ENCODE data around the gene TGFB2.

DNA sequence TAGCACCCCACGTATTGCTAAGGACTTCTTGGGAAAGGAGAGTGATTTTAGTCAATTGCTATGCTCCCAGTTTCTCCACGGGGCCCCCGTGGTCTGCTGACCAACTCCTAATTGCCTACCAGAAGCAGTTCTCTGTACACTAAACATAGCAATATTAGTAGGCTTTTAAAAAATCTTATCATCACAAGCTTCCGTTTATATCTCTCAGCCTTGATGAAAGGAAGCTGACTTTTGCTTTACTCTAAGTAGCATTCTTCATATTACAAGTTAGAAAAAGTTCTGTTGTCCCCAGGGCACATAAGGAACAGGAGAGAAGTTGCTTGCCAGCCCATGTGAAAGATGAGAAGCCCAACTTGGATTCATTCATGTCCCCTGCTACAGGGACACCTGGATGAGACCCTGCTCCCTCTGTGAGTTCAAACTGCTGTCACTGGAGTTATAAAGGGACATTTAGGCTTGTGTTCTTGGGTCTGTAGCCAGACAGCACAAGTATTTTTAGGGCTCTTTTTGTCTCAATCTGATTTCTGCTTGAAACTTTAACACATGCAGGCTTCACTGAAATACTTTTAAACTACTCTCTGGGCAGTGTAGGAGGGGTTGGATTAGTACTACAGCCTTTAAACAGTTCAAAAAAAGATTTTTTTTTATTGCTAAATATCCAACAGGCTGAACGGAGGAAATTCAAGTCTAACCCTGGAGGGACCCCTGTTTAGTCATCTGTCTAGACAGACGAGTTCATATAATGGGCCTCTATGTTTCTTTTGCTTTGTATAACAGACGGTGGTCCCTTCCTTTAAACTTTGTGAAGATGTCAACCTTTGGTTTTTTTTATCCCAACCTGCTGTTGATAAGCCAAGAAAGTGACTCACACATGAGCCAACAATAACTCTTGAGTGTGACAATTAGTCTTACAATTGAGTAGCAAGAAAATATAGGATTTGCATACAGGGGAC, 29.5 kb downstream of the TGFB2 start:
- TF ChIP-seq, protein P1, sequence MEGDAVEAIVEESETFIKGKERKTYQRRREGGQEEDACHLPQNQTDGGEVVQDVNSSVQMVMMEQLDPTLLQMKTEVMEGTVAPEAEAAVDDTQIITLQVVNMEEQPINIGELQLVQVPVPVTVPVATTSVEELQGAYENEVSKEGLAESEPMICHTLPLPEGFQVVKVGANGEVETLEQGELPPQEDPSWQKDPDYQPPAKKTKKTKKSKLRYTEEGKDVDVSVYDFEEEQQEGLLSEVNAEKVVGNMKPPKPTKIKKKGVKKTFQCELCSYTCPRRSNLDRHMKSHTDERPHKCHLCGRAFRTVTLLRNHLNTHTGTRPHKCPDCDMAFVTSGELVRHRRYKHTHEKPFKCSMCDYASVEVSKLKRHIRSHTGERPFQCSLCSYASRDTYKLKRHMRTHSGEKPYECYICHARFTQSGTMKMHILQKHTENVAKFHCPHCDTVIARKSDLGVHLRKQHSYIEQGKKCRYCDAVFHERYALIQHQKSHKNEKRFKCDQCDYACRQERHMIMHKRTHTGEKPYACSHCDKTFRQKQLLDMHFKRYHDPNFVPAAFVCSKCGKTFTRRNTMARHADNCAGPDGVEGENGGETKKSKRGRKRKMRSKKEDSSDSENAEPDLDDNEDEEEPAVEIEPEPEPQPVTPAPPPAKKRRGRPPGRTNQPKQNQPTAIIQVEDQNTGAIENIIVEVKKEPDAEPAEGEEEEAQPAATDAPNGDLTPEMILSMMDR (IDR thresholded peaks at IDR 0.05 in 4 of 5, conservative IDR thresholded peaks at IDR 0.05 in 1 of 5), result no peak
- TF ChIP-seq POLR2A (IDR thresholded peaks at IDR 0.05), result no peak
